Peyer's patch (tissue), 4 donors: ENCODE data around the gene CXCL3.

Experiments
- POLR2A ChIP-seq, 2 donors: fragments of 450-650 bp; IDR thresholded peaks; one replicate each; pipeline ENCODE4 v1.5.1; 2017; ENCODE audit warnings: antibody characterized with exemption in 2 of 2, mild to moderate bottlenecking in 2 of 2, moderate library complexity in 2 of 2
- TF ChIP-seq, protein P1 (sequence below), 6 experiments: fragments of 450-650 bp in 4 of 6; fragments of 200-600 bp in 2 of 6; sonication (generic) in 1 of 6; IDR thresholded peaks; one replicate each; pipeline ENCODE4 v1.5.1; 2017 to 2019; ENCODE audit warnings: antibody characterized with exemption in 6 of 6, mild to moderate bottlenecking in 3 of 6, moderate library complexity in 1 of 6

DNA sequence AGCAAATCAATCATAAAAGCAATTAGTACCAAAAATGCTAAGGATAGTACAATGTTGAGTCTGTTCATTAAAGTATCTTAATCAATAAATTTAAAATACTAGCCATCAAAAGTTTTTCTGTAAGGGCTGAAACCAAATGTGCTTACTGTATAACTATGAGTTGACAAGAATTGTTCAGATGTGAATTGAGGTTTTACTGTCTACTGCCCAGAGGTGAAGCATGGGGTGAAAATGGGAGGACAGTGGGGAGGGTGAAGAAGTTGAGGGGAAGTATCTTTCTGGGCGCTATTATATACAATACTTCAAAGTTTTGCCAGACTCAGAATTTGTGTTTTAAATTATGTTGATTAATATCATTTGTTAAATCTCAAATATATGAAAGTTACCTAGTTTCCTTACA lies 46.4 kb downstream of the CXCL3 start:
- no peak for TF ChIP-seq POLR2A (IDR thresholded peaks at IDR 0.05)
- TF ChIP-seq, protein P1, sequence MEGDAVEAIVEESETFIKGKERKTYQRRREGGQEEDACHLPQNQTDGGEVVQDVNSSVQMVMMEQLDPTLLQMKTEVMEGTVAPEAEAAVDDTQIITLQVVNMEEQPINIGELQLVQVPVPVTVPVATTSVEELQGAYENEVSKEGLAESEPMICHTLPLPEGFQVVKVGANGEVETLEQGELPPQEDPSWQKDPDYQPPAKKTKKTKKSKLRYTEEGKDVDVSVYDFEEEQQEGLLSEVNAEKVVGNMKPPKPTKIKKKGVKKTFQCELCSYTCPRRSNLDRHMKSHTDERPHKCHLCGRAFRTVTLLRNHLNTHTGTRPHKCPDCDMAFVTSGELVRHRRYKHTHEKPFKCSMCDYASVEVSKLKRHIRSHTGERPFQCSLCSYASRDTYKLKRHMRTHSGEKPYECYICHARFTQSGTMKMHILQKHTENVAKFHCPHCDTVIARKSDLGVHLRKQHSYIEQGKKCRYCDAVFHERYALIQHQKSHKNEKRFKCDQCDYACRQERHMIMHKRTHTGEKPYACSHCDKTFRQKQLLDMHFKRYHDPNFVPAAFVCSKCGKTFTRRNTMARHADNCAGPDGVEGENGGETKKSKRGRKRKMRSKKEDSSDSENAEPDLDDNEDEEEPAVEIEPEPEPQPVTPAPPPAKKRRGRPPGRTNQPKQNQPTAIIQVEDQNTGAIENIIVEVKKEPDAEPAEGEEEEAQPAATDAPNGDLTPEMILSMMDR (IDR thresholded peaks at IDR 0.05), result no peak
